GM19395 (cell line): ENCODE data around the gene TSSK2.

ENCODE experiments used
- ATAC-seq: cut with Tn5 transposase; IDR thresholded peaks from one replicate; pipeline ENCODE4 v1.9.1; 2021; ENCODE audit warnings: mild to moderate bottlenecking, moderate library complexity; ENCODE audit not compliant: unreplicated experiment

TSSK2 gene

GRCh38 chr22:19166421-19166820 is 35.3 kb downstream of the TSSK2 start:
- ATAC-seq, result no peak

- no peak for ATAC-seq
Measured at GRCh38 chr22:19167106-19167869, 36.2 kb downstream of the TSSK2 start.

GRCh38 chr22:19168088-19168890 is 37.2 kb downstream of the TSSK2 start:
- ATAC-seq, result no peak

- ATAC-seq, result no peak
Measured at GRCh38 chr22:19169002-19169946, 38.2 kb downstream of the TSSK2 start.

- no peak for ATAC-seq
Measured at GRCh38 chr22:19169947-19170318, 38.8 kb downstream of the TSSK2 start.

- no peak for ATAC-seq
Measured at GRCh38 chr22:19172213-19173046, 41.3 kb downstream of the TSSK2 start.

- no peak for ATAC-seq
Measured at GRCh38 chr22:19173047-19174035, 42.2 kb downstream of the TSSK2 start.

GRCh38 chr22:19174106-19175025 is 43.3 kb downstream of the TSSK2 start:
- no peak for ATAC-seq

GRCh38 chr22:19175026-19175601 is 44.0 kb downstream of the TSSK2 start:
- no peak for ATAC-seq

- no peak for ATAC-seq
Measured at GRCh38 chr22:19175602-19176174, 44.6 kb downstream of the TSSK2 start.

- ATAC-seq, result no peak
Measured at GRCh38 chr22:19176175-19176643, 45.1 kb downstream of the TSSK2 start.

GRCh38 chr22:19176732-19177131 is 45.6 kb downstream of the TSSK2 start:
- no peak for ATAC-seq

GRCh38 chr22:19177164-19178064 is 46.3 kb downstream of the TSSK2 start:
- ATAC-seq, result no peak

- ATAC-seq, result peak; percentile 31
Measured at GRCh38 chr22:19178065-19178656, 47.1 kb downstream of the TSSK2 start.

- peak; percentile 65 for ATAC-seq
Measured at GRCh38 chr22:19178657-19179496, 47.8 kb downstream of the TSSK2 start, which contains the start of gene SLC25A1. SLC25A1 (minus strand) TSS chr22:19178736; CDS start chr22:19178673, 63 bp downstream.
